ENCODE results near the gene TBC1D23.

DNA sequence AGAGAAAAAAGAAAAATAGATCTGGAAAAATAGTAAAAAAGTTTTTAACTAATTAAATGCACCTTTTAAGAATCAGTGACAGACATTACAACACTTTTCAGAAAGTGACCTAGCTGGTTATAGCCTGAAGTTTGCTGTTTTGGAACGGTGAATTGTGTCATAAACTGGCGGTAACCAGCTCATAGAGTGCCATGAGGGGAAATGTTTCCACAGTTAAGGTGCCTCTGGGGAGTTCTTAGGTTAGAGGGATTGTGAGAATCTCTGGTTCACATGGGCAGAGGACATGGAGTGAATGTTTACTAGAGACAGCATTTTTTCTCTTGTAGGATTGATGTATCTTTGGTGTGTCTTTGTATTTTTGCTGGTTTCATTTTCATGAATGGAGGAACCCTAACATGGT lies 2.8 kb downstream of the TBC1D23 start:
- TF ChIP-seq, protein P1, sequence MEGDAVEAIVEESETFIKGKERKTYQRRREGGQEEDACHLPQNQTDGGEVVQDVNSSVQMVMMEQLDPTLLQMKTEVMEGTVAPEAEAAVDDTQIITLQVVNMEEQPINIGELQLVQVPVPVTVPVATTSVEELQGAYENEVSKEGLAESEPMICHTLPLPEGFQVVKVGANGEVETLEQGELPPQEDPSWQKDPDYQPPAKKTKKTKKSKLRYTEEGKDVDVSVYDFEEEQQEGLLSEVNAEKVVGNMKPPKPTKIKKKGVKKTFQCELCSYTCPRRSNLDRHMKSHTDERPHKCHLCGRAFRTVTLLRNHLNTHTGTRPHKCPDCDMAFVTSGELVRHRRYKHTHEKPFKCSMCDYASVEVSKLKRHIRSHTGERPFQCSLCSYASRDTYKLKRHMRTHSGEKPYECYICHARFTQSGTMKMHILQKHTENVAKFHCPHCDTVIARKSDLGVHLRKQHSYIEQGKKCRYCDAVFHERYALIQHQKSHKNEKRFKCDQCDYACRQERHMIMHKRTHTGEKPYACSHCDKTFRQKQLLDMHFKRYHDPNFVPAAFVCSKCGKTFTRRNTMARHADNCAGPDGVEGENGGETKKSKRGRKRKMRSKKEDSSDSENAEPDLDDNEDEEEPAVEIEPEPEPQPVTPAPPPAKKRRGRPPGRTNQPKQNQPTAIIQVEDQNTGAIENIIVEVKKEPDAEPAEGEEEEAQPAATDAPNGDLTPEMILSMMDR (optimal IDR thresholded peaks at IDR 0.05 in 1 of 3, IDR thresholded peaks at IDR 0.05 in 1 of 3, conservative IDR thresholded peaks at IDR 0.05 in 1 of 3; ENCODE audit: extremely low read depth in 1 of 3, insufficient read depth in 2 of 3, low read length in 3 of 3) = no peak
- TF ChIP-seq EZH2 (IDR thresholded peaks at IDR 0.05; ENCODE audit: low read length) = no peak

Data from keratinocyte (primary cell).